ENCODE data around the gene MARCHF3.

The MARCHF3 gene

DNA sequence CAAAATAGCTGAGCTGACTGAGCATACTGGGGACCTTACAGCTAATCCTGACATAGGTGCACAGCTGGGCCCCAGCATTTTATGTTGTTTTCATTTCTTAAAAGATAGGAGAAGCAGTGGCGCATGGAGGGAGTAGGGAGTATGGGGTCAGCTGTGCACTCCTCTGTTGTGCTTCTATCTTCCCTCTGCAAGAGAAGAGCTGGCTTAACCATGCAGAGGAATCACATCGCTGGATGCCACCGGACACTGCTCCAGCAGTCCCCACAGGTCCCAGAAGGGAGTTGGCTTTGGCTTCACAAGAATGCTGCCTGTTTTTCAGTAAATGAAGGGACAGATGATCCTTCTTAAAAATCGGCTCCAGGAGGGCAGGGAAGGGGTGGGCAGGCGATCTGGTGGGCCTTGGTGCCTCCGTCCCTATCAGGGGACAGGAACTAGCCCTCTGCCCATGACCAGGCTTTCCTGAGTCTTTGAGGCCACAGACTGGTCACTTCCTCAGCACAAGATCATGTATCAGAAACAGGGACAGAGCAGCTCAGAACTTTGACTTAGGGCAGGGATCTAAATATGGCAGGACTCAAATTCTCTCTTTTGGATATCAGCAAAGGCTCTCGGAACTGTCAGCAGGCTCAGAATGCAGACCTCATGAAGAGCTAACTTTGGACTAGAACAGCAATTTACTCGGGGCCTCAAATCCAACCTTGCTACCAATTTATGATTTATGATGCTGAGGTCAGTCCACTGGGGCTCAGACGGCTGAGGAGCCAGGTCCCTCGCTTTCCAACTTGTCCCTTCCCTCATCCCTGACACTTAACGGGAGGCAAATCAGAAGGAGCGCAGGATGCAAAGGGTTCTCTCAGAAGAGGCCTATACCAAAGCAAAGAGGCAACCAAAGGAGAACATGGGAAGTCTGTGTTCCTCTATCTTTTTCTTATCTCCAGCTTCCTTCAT, 47.2 kb downstream of the MARCHF3 start:
- H3K9me3 ChIP-seq (ENCODE audit: severe bottlenecking), result no peaks in the 10 kb centered on the region
- H3K27ac ChIP-seq, result no peak overlapping the region

DNA sequence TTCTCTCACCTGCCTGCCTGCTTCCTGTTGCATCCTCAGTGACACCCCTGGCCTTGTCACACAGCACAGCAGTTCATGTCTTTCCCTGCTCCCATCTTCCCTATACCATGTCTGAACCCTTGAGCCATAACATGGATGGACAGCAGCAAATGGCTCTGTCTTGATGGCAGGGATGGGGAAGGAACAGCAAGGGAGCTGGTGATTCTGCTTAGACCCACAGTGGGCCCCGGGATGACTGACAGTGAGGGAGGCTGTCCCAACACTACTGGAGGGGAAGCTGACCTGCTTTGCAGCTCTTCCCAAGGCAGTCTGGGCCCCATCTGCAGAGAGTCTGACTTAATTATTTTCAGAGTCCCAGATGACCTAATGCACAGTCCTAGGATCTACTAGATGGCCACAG, 48.2 kb downstream of the MARCHF3 start:
- H3K4me3 ChIP-seq (ENCODE audit: low read depth, low read length), result no peak overlapping the region
- H3K27me3 ChIP-seq (ENCODE audit: insufficient read depth, low read depth, severe bottlenecking), result no peaks in the 10 kb centered on the region
- H3K36me3 ChIP-seq, result no peaks in the 10 kb centered on the region
- no peak overlapping the region for H3K27ac ChIP-seq
- no peak for DNase-seq
- H3K9me3 ChIP-seq (ENCODE audit: severe bottlenecking), result no peaks in the 10 kb centered on the region
- no peak for TF ChIP-seq CTCF (IDR thresholded peaks at IDR 0.05; ENCODE audit: low read depth, low read length)

More for the DNA sequence above, 47.2 kb downstream of the MARCHF3 start:
- no peak for TF ChIP-seq CTCF (IDR thresholded peaks at IDR 0.05; ENCODE audit: low read depth, low read length)
- H3K27me3 ChIP-seq (ENCODE audit: insufficient read depth, low read depth, severe bottlenecking), result no peaks in the 10 kb centered on the region
- no peak overlapping the region for H3K4me3 ChIP-seq (ENCODE audit: low read depth, low read length)
- no peak for DNase-seq
- H3K36me3 ChIP-seq, result no peaks in the 10 kb centered on the region

GRCh38 chr5:126981701-126982100, 48.7 kb downstream of the MARCHF3 start:
- H3K4me3 ChIP-seq (ENCODE audit: low read depth, low read length), result no peak overlapping the region
- H3K27me3 ChIP-seq (ENCODE audit: insufficient read depth, low read depth, severe bottlenecking), result no peaks in the 10 kb centered on the region
- H3K27ac ChIP-seq, result no peak overlapping the region
- TF ChIP-seq CTCF (IDR thresholded peaks at IDR 0.05; ENCODE audit: low read depth, low read length), result no peak
- H3K36me3 ChIP-seq, result no peaks in the 10 kb centered on the region
- DNase-seq, result no peak
- H3K9me3 ChIP-seq (ENCODE audit: severe bottlenecking), result no peaks in the 10 kb centered on the region

- Histone ChIP-seq H3K4me3 (ENCODE audit: low read depth, low read length) (no peak overlapping the region), H3K27me3 (ENCODE audit: insufficient read depth, low read depth, severe bottlenecking) (no peaks in the 10 kb centered on the region), H3K36me3 (no peaks in the 10 kb centered on the region), H3K27ac (no peak overlapping the region), H3K9me3 (ENCODE audit: severe bottlenecking) (no peaks in the 10 kb centered on the region)
- DNase-seq, result no peak
- TF ChIP-seq CTCF (IDR thresholded peaks at IDR 0.05; ENCODE audit: low read depth, low read length), result no peak
Observed at GRCh38 chr5:126981222-126981621, 49.1 kb downstream of the MARCHF3 start.

GRCh38 chr5:126978258-126978657, 52.1 kb downstream of the MARCHF3 start:
- no peaks in the 10 kb centered on the region for H3K27me3 ChIP-seq (ENCODE audit: insufficient read depth, low read depth, severe bottlenecking)

More at GRCh38 chr5:126978258-126978657, 52.1 kb downstream of the MARCHF3 start:
- Histone ChIP-seq H3K4me3 (ENCODE audit: low read depth, low read length) (no peak overlapping the region), H3K27ac (no peak overlapping the region), H3K9me3 (ENCODE audit: severe bottlenecking) (no peaks in the 10 kb centered on the region), H3K36me3 (no peaks in the 10 kb centered on the region)
- no peak for TF ChIP-seq CTCF (IDR thresholded peaks at IDR 0.05; ENCODE audit: low read depth, low read length)
- DNase-seq, result no peak

All from WERI-Rb-1 (cell line).